DOHH2 (cell line): ENCODE results near the gene MSANTD4.

Source experiments
- H3F3A ChIP-seq: fragments of 200-600 bp; sonication (generic), shearing (Covaris generic); 2 replicates; pipeline ENCODE4 v1.6.0; 2016; ENCODE audit warnings: antibody characterized with exemption, mild to moderate bottlenecking; ENCODE audit not compliant: control insufficient read depth, insufficient read depth
- H3K27ac ChIP-seq: fragments of 200-600 bp; sonication (generic); 2 replicates; pipeline ENCODE4 v1.5.1; 2014; ENCODE audit warnings: low read depth, mild to moderate bottlenecking, low read length, moderate library complexity
- H3K27me3 ChIP-seq: fragments of 200-600 bp; sonication (generic); 2 replicates; pipeline ENCODE4 v1.6.1; 2014; ENCODE audit warnings: mild to moderate bottlenecking, low read length, mixed read lengths; ENCODE audit not compliant: control insufficient read depth
- H3K36me3 ChIP-seq: fragments of 200-600 bp; sonication (generic); 2 replicates; pipeline ENCODE4 v1.6.1; 2014; ENCODE audit warnings: mild to moderate bottlenecking, low read length, moderate library complexity, mixed read lengths; ENCODE audit not compliant: control insufficient read depth
- H3K4me1 ChIP-seq: fragments of 200-600 bp; sonication (generic); 2 replicates; pipeline ENCODE4 v1.6.1; 2014; ENCODE audit warnings: mild to moderate bottlenecking, low read length, mixed read lengths; ENCODE audit not compliant: control insufficient read depth
- H3K4me2 ChIP-seq: fragments of 200-600 bp; sonication (generic); 2 replicates; pipeline ENCODE4 v1.6.0; 2014; ENCODE audit warnings: mild to moderate bottlenecking, low read length, moderate library complexity
- H3K4me3 ChIP-seq: fragments of 200-600 bp; sonication (generic); 2 replicates; pipeline ENCODE4 v1.5.1; 2014; ENCODE audit warnings: mild to moderate bottlenecking, low read length, mixed read lengths
- H3K79me2 ChIP-seq: fragments of 200-600 bp; sonication (generic); 2 replicates; pipeline ENCODE4 v1.6.1; 2014; ENCODE audit warnings: mild to moderate bottlenecking, low read length, mixed read lengths; ENCODE audit not compliant: control insufficient read depth
- H3K9me2 ChIP-seq: fragments of 200-600 bp; sonication (generic); replicated peaks from 2 replicates; pipeline ENCODE4 v1.6.1; 2014; ENCODE audit warnings: mild to moderate bottlenecking, low read length, mixed read lengths; ENCODE audit not compliant: control insufficient read depth
- H3K9me3 ChIP-seq: fragments of 200-600 bp; sonication (generic); 2 replicates; pipeline ENCODE4 v1.6.1; 2014; ENCODE audit warnings: antibody characterized with exemption, low read length, mixed read lengths; ENCODE audit not compliant: control insufficient read depth, insufficient read depth
- H4K20me1 ChIP-seq: fragments of 200-600 bp; sonication (generic); 2 replicates; pipeline ENCODE4 v1.6.0; 2014; ENCODE audit warnings: low read depth, mild to moderate bottlenecking, antibody characterized with exemption, low read length, moderate library complexity; ENCODE audit not compliant: control insufficient read depth, insufficient read depth
- CTCF ChIP-seq: fragments of 200-600 bp; sonication (generic); IDR thresholded peaks from one replicate; pipeline ENCODE4 v1.5.1; 2014; ENCODE audit warnings: antibody characterized with exemption, mild to moderate bottlenecking, low read depth, low read length; ENCODE audit not compliant: poor library complexity, severe bottlenecking
- EZH2phosphoT487 ChIP-seq: fragments of 200-600 bp; sonication (generic); IDR thresholded peaks from 2 replicates; pipeline ENCODE4 v1.6.1; 2017; ENCODE audit warnings: borderline replicate concordance, mild to moderate bottlenecking, antibody characterized with exemption, low read length, moderate library complexity, mixed read lengths

Gene MSANTD4

GRCh38 chr11:105989124-105989523, 32.9 kb downstream of the MSANTD4 start:
- Histone ChIP-seq H3K4me3 (no peak overlapping the region), H3K27ac (no peak overlapping the region), H3K79me2 (no peaks in the 10 kb centered on the region), H3K9me3 (no peaks in the 10 kb centered on the region), H3K27me3 (no peaks in the 10 kb centered on the region), H4K20me1 (no peaks in the 10 kb centered on the region), H3K36me3 (0 out of 2 replicates have a peak, but pooled peaks cover 3% of the 10 kb centered on the region), H3K9me2 (no peaks in the 10 kb centered on the region), H3K4me1 (no peaks in the 10 kb centered on the region), H3F3A (no peaks in the 10 kb centered on the region), H3K4me2 (no peak overlapping the region)
- TF ChIP-seq EZH2phosphoT487 (no peak), CTCF (no peak)

GRCh38 chr11:105988197-105988596, 33.8 kb downstream of the MSANTD4 start:
- H3K9me2 ChIP-seq: no peaks in the 10 kb centered on the region
- H3F3A ChIP-seq: no peaks in the 10 kb centered on the region
- no peak for TF ChIP-seq EZH2phosphoT487
- no peak for TF ChIP-seq CTCF
- no peaks in the 10 kb centered on the region for H3K27me3 ChIP-seq
- H4K20me1 ChIP-seq: no peaks in the 10 kb centered on the region
- no peaks in the 10 kb centered on the region for H3K9me3 ChIP-seq
- H3K27ac ChIP-seq: no peak overlapping the region
- H3K36me3 ChIP-seq: no peaks in the 10 kb centered on the region
- H3K4me1 ChIP-seq: no peaks in the 10 kb centered on the region
- no peak overlapping the region for H3K4me3 ChIP-seq
- H3K79me2 ChIP-seq: no peaks in the 10 kb centered on the region
- H3K4me2 ChIP-seq: no peak overlapping the region

- H4K20me1 ChIP-seq: no peaks in the 10 kb centered on the region
- no peaks in the 10 kb centered on the region for H3K4me1 ChIP-seq
- H3K9me3 ChIP-seq: no peaks in the 10 kb centered on the region
- no peak overlapping the region for H3K4me2 ChIP-seq
- no peak overlapping the region for H3K27ac ChIP-seq
- H3K36me3 ChIP-seq: no peaks in the 10 kb centered on the region
- no peak overlapping the region for H3K4me3 ChIP-seq
- no peaks in the 10 kb centered on the region for H3K79me2 ChIP-seq
- no peaks in the 10 kb centered on the region for H3K9me2 ChIP-seq
- H3F3A ChIP-seq: no peaks in the 10 kb centered on the region
- TF ChIP-seq EZH2phosphoT487 (no peak), CTCF (no peak)
- H3K27me3 ChIP-seq: no peaks in the 10 kb centered on the region
Measured at GRCh38 chr11:105986554-105986953, 35.5 kb downstream of the MSANTD4 start.
